HUES64 (cell line): ENCODE data around the gene FAM32A. TPM values are rescaled to one million over a fixed set of nuclear protein-coding genes. Genes with fewer than 3 reads are reported as not detected.

ENCODE experiments used
- H3K27ac ChIP-seq: 2 replicates; pipeline ENCODE4 v1.7.0; 2013; ENCODE audit warnings: low read depth, low read length, inconsistent platforms
- H3K27me3 ChIP-seq: 2 replicates; pipeline ENCODE4 v1.6.1; 2013; ENCODE audit warnings: mild to moderate bottlenecking, low read length; ENCODE audit not compliant: insufficient read depth
- H3K36me3 ChIP-seq: 2 replicates; pipeline ENCODE4 v1.6.1; 2013; ENCODE audit warnings: mild to moderate bottlenecking, low read length; ENCODE audit not compliant: insufficient read depth
- H3K4me1 ChIP-seq: 2 replicates; pipeline ENCODE4 v1.6.1; 2013; ENCODE audit warnings: mild to moderate bottlenecking, low read length, moderate library complexity; ENCODE audit not compliant: insufficient read depth
- H3K4me3 ChIP-seq: 2 replicates; pipeline ENCODE4 v1.5.1; 2013; ENCODE audit warnings: mild to moderate bottlenecking, low read length, moderate library complexity
- H3K9ac ChIP-seq: 2 replicates; pipeline ENCODE4 v1.6.1; 2013; ENCODE audit warnings: mild to moderate bottlenecking, low read depth, low read length
- H3K9me3 ChIP-seq: 2 replicates; pipeline ENCODE4 v1.6.1; 2013; ENCODE audit warnings: low read depth, low read length; ENCODE audit not compliant: insufficient read depth
- WGBS: fragments of 150-250, 120-280 bp; methylation state at CpG from one replicate; pipeline ENCODE4 v1.1.7; 2013; ENCODE audit warnings: missing lambda C conversion rate; 5-methylcytosine and 5-hydroxymethylcytosine counted together
- polyA plus RNA-seq, 2 experiments: library from polyadenylated mRNA; stranded (reverse); fragments of 50-300 nt; gene quantifications; one replicate each; pipeline ENCODE4 v1.2.3, GENCODE V29; 2013

FAM32A gene
- 79.7 TPM for polyA plus RNA-seq (2013, experiment 1 of 2)
- polyA plus RNA-seq (2013, experiment 2 of 2): 78.0 TPM

DNA sequence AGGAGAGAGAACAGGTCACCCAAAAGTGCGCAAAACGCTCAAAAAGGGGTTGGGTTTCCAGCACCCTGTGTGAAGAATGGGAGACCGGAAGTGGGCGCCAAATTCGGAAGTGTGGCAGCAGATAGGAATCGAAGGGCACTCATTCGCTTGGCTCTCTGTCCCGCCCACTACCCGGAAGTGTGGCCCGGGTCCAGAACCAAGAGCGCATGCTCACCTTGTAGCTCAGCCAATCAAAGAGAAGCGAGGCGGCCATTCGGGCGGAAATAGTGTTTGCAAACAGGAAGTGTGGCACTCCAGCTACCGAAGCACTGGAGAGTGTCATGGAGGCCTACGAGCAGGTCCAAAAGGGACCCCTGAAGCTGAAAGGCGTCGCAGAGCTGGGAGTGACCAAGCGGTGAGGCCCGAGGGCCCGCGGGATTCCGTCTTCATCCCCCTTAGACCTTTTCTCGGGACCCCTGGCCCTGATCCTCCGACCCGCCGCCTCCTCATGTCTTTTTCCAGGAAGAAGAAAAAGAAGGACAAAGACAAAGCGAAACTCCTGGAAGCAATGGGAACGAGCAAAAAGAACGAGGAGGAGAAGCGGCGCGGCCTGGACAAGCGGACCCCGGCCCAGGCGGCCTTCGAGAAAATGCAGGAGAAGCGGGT is at the start of gene FAM32A:
Gene FAM32A, plus strand, starts transcription at position 288 of the 645 bp plus-strand sequence. Its CDS starts 33 bp downstream, at position 321.
- Histone ChIP-seq H3K36me3 (peaks cover 29% of the 10 kb centered on the region), H3K9ac (peak within 1 kb of the TSS; percentile 90), H3K4me1 (no peaks in the 10 kb centered on the region), H3K27ac (peak within 1 kb of the TSS; percentile 79), H3K9me3 (no peaks in the 10 kb centered on the region), H3K4me3 (peak within 1 kb of the TSS; percentile 73), H3K27me3 (no peaks in the 10 kb centered on the region)
- WGBS: under 1% methylated on average over 39 of the region's 39 CpGs

DNA sequence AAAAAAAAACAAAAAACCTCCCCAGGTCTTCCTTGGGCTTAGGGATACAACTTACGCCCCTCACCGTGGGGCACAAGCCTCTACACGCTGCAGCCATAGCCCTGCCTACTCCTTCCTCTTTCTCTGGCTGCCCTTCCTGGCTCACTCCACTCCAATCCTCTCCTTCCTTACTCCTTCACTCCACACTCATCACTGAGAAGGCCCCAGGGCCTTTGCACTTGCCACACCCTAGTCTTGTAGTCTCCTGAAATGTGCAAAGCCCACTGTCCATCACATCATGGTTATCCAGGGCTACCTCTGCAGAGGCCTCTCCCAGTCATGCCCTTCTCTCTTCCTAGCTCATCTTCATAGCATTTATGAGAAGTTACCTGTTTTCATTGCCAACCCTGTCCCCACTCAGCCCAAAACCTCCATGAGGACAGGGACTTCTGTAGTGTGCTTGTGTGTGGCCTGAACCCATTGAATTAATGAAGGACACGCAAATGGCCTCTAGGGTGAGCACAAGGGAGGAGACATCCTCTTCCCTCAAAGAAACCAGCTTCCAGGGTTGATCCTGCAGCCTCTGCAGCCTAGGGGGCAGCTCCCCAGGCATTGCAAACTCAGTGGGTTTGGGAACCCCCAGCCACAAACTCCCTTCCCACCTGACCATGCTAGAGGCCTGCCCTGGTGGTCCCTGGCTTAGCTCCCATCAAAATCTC is 49.6 kb upstream of the FAM32A start:
- 62% methylated on average over 4 of the region's 4 CpGs for WGBS
- Histone ChIP-seq H3K4me3 (no peak overlapping the region), H3K27ac (no peak overlapping the region), H3K4me1 (peaks cover 4% of the 10 kb centered on the region; the same call in 1 of the 2 replicates), H3K36me3 (peaks cover 32% of the 10 kb centered on the region), H3K27me3 (no peaks in the 10 kb centered on the region), H3K9me3 (no peaks in the 10 kb centered on the region), H3K9ac (no peak overlapping the region)

DNA sequence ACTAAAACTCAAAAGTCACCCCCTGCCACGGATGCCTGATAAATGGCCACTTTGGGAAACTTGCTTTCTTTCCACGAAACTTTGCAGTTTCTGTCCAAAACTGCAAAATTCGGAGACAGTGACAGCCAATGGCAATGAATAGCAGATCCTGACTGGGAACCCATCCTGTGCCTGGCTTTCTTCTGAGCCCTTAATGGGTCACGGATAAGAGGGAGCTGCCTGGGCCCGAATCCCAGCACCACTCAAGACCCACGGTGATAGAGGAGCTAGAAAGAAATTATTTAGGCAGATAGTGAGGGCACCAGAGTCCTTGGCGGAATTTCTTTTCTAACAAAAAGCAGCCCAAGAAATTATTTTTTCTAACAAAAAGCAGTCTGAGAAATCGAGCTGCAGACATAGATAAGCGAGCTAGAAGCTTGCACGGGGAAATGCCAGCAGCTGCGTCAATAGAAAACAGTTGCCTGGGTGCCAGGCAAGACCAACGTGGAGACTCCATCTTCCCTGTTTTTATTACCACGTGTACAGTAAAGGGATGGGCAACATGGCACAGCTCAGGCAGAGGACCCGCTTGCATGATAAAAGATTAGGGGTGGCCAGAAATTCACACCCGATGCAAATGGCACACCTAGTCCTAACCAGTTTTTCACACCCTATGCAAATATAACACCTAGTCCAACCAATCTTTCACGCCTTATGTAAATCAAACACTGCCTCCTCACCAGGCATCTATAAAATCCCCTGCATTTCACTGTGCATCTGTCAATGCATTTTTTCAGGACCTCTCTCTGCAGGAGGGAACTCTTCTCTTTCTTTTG is 48.8 kb upstream of the FAM32A start:
- Histone ChIP-seq H3K9ac (no peak overlapping the region), H3K4me3 (no peak overlapping the region), H3K4me1 (peaks cover 4% of the 10 kb centered on the region; the same call in 1 of the 2 replicates), H3K9me3 (no peaks in the 10 kb centered on the region), H3K27ac (no peak overlapping the region), H3K36me3 (peaks cover 32% of the 10 kb centered on the region), H3K27me3 (no peaks in the 10 kb centered on the region)
- WGBS: 66% methylated on average over 16 of the region's 16 CpGs

DNA sequence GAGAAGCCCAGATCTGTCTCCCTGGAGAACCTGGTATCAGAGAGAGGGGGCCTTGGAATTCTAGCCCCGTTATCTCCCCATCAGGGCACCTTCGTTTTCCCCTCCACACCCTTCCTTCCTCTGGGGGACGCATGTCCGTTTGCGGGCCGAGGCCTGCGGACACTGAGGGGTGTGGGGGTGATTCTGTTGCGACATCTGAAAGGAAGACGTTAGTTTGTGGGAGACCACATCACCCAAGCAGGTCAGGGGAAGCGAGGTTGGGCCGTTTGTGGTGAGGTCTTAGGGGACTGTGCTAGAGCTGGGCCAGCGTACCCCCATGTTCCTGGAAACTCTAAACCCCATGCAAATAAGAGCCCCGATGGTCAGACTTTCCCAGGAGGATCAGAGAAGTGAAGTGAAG is 45.5 kb upstream of the FAM32A start:
- H3K4me1 ChIP-seq: peaks cover 4% of the 10 kb centered on the region; the same call in 1 of the 2 replicates
- no peak overlapping the region for H3K9ac ChIP-seq
- H3K27ac ChIP-seq: no peak overlapping the region
- no peaks in the 10 kb centered on the region for H3K36me3 ChIP-seq
- H3K27me3 ChIP-seq: no peaks in the 10 kb centered on the region
- 87% methylated on average over 11 of the region's 13 CpGs for WGBS
- H3K4me3 ChIP-seq: no peak overlapping the region
- no peaks in the 10 kb centered on the region for H3K9me3 ChIP-seq

GRCh38 chr19:16141043-16141442 is 44.2 kb upstream of the FAM32A start:
- Histone ChIP-seq H3K36me3 (no peaks in the 10 kb centered on the region), H3K27me3 (no peaks in the 10 kb centered on the region), H3K4me1 (peaks cover 4% of the 10 kb centered on the region; the same call in 1 of the 2 replicates), H3K9me3 (no peaks in the 10 kb centered on the region), H3K9ac (no peak overlapping the region), H3K4me3 (no peak overlapping the region), H3K27ac (no peak overlapping the region)
- 80% methylated on average over 4 of the region's 4 CpGs for WGBS

GRCh38 chr19:16142032-16142580 is 43.1 kb upstream of the FAM32A start:
- WGBS: 92% methylated on average over 9 of the region's 9 CpGs
- H3K9ac ChIP-seq: no peak overlapping the region

GRCh38 chr19:16143399-16144215 is 41.6 kb upstream of the FAM32A start, which contains the start of gene HSH2D:
Gene HSH2D (plus strand): TSS chr19:16143685. CDS start chr19:16148751, 5,066 bp downstream.
- no peak within 1 kb of the TSS for H3K27ac ChIP-seq
- H3K4me3 ChIP-seq: no peak within 1 kb of the TSS
- H3K9ac ChIP-seq: no peak within 1 kb of the TSS
- no peaks in the 10 kb centered on the region for H3K4me1 ChIP-seq
- 65% methylated on average over 13 of the region's 13 CpGs for WGBS
- no peaks in the 10 kb centered on the region for H3K36me3 ChIP-seq
- no peaks in the 10 kb centered on the region for H3K27me3 ChIP-seq
- no peaks in the 10 kb centered on the region for H3K9me3 ChIP-seq

More at GRCh38 chr19:16142032-16142580, 43.1 kb upstream of the FAM32A start:
- Histone ChIP-seq H3K27me3 (no peaks in the 10 kb centered on the region), H3K4me3 (no peak overlapping the region), H3K27ac (no peak overlapping the region), H3K4me1 (no peaks in the 10 kb centered on the region), H3K9me3 (no peaks in the 10 kb centered on the region), H3K36me3 (no peaks in the 10 kb centered on the region)

DNA sequence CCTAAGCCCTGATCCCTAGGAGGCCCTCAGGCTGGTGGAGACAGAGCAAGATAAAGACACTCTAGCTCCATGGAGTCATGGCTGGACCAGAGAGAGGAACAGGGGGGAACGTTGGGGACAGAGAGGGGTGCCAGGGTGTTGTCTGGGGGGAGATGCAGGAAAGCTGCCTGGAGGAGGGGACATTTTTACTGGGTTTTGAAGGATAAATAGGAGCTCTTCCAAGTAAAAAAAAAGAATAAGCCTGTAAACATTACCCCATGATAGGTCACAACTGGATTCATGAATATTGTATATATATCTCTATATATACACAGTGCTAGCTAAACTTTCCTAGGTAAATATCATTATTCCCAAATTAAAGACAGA is 41.0 kb upstream of the FAM32A start:
- no peak overlapping the region for H3K4me3 ChIP-seq
- H3K4me1 ChIP-seq: no peaks in the 10 kb centered on the region
- H3K9ac ChIP-seq: no peak overlapping the region
- 85% methylated on average over 1 of the region's 1 CpG for WGBS
- no peaks in the 10 kb centered on the region for H3K27me3 ChIP-seq
- H3K36me3 ChIP-seq: no peaks in the 10 kb centered on the region
- no peaks in the 10 kb centered on the region for H3K9me3 ChIP-seq
- H3K27ac ChIP-seq: no peak overlapping the region

GRCh38 chr19:16146112-16146511 is 39.1 kb upstream of the FAM32A start:
- no peak overlapping the region for H3K27ac ChIP-seq
- no peaks in the 10 kb centered on the region for H3K27me3 ChIP-seq
- no peak overlapping the region for H3K4me3 ChIP-seq
- H3K4me1 ChIP-seq: no peaks in the 10 kb centered on the region
- 87% methylated on average over 5 of the region's 5 CpGs for WGBS
- H3K9ac ChIP-seq: no peak overlapping the region
- H3K9me3 ChIP-seq: no peaks in the 10 kb centered on the region
- no peaks in the 10 kb centered on the region for H3K36me3 ChIP-seq

- 88% methylated on average over 8 of the region's 8 CpGs for WGBS
- Histone ChIP-seq H3K4me3 (no peak overlapping the region), H3K9ac (no peak overlapping the region), H3K4me1 (no peaks in the 10 kb centered on the region), H3K27me3 (no peaks in the 10 kb centered on the region), H3K27ac (no peak overlapping the region), H3K9me3 (no peaks in the 10 kb centered on the region), H3K36me3 (no peaks in the 10 kb centered on the region)
Observed at GRCh38 chr19:16148443-16149229, 36.6 kb upstream of the FAM32A start.
